Measurements from ENCODE around the gene CXCR1. TPM values are rescaled to one million over a fixed set of nuclear protein-coding genes. Genes with fewer than 3 reads are reported as not detected.
"Not testable (repeated sequence)": the region's sequence is repeated elsewhere in the genome, so short reads cannot be mapped to it uniquely, and the experiment has no call there.

The CXCR1 gene
- total RNA-seq, 2 experiments from 2014 or later, result not detected

- CTCF ChIA-PET, result interaction anchor here (0.9 to 1.4 kb wide), 3 partner anchors 12 to 90 kb away, joined by 3 to 4 read pairs (median 3); partner anchors contain the start of gene PNKD
- intact Hi-C loops (cut with micrococcal nuclease), result no loop called here
Measured at GRCh38 chr2:218180467-218181114, 13.8 kb upstream of the CXCR1 start.

GRCh38 chr2:218179782-218180181 is 13.0 kb upstream of the CXCR1 start:
- no peaks in the 10 kb centered on the region for H3K9me3 Mint-ChIP-seq
- POLR2A ChIA-PET, result no interaction called here
- intact Hi-C loops (cut with micrococcal nuclease), result no loop called here
- DNase-seq (no peak), ATAC-seq (no peak)
- CTCF ChIA-PET, result interaction anchor here (1.1 to 1.4 kb wide), 2 partner anchors 11 to 91 kb away, joined by 3 to 4 read pairs; partner anchors contain the start of gene PNKD
- no peaks in the 10 kb centered on the region for H3K36me3 Mint-ChIP-seq (ENCODE audit: low read depth)
- no peaks in the 10 kb centered on the region for H3K4me1 Mint-ChIP-seq (ENCODE audit: low read depth)
- H3K4me3 Mint-ChIP-seq, result no peak overlapping the region
- no peak for TF ChIP-seq CTCF (IDR thresholded peaks at IDR 0.05)
- no peak overlapping the region for H3K27ac Mint-ChIP-seq
- H3K27me3 Mint-ChIP-seq, result no peaks in the 10 kb centered on the region

More at GRCh38 chr2:218180467-218181114, 13.8 kb upstream of the CXCR1 start:
- H3K4me1 Mint-ChIP-seq (ENCODE audit: low read depth), result no peaks in the 10 kb centered on the region
- no peaks in the 10 kb centered on the region for H3K27me3 Mint-ChIP-seq
- no peak for DNase-seq
- POLR2A ChIA-PET, result no interaction called here
- H3K27ac Mint-ChIP-seq, result no peak overlapping the region
- H3K36me3 Mint-ChIP-seq (ENCODE audit: low read depth), result no peaks in the 10 kb centered on the region
- H3K9me3 Mint-ChIP-seq, result no peaks in the 10 kb centered on the region
- TF ChIP-seq CTCF (IDR thresholded peaks at IDR 0.05), result no peak
- H3K4me3 Mint-ChIP-seq, result no peak overlapping the region
- ATAC-seq, result no peak

GRCh38 chr2:218172845-218173244 is 6.1 kb upstream of the CXCR1 start:
- no peak overlapping the region for H3K27ac Mint-ChIP-seq
- no peak for TF ChIP-seq CTCF (IDR thresholded peaks at IDR 0.05)
- H3K36me3 Mint-ChIP-seq (ENCODE audit: low read depth), result no peaks in the 10 kb centered on the region
- CTCF ChIA-PET, result interaction anchor here (1.1 kb wide), 1 partner anchor 12 kb away, joined by 3 read pairs; no protein-coding TSS in a partner anchor
- intact Hi-C loops (cut with micrococcal nuclease), result no loop called here
- no peak overlapping the region for H3K4me3 Mint-ChIP-seq
- POLR2A ChIA-PET, result no interaction called here
- H3K27me3 Mint-ChIP-seq, result peaks cover 2% of the 10 kb centered on the region
- H3K9me3 Mint-ChIP-seq, result no peaks in the 10 kb centered on the region
- no peak for DNase-seq
- no peak for ATAC-seq
- peaks cover 6% of the 10 kb centered on the region for H3K4me1 Mint-ChIP-seq (ENCODE audit: low read depth)

GRCh38 chr2:218171744-218172143 is 5.0 kb upstream of the CXCR1 start:
- H3K27me3 Mint-ChIP-seq; H3K9me3 Mint-ChIP-seq; DNase-seq; H3K27ac Mint-ChIP-seq; H3K4me3 Mint-ChIP-seq; H3K36me3 Mint-ChIP-seq (ENCODE audit: low read depth); POLR2A ChIA-PET; ATAC-seq; intact Hi-C loops (cut with micrococcal nuclease): not testable (repeated sequence)
- CTCF ChIA-PET, result interaction anchor here (0.6 to 1.6 kb wide), 5 partner anchors 9 to 1220 kb away, joined by 3 to 4 read pairs (median 3); no protein-coding TSS in a partner anchor
- H3K4me1 Mint-ChIP-seq (ENCODE audit: low read depth), result peaks cover 16% of the 10 kb centered on the region

- intact Hi-C loops (cut with micrococcal nuclease), result no loop called here
- Mint-ChIP-seq H3K9me3 (no peaks in the 10 kb centered on the region), H3K4me3 (no peak overlapping the region), H3K27ac (no peak overlapping the region), H3K4me1 (ENCODE audit: low read depth) (peaks cover 19% of the 10 kb centered on the region), H3K36me3 (ENCODE audit: low read depth) (no peaks in the 10 kb centered on the region), H3K27me3 (peaks cover 2% of the 10 kb centered on the region)
- DNase-seq, result no peak
- TF ChIP-seq CTCF (IDR thresholded peaks at IDR 0.05), result no peak
- no peak for ATAC-seq
- ChIA-PET POLR2A (no interaction called here), CTCF (interaction anchor here (0.8 to 3.6 kb wide), 5 partner anchors 10 to 87 kb away, joined by 3 to 23 read pairs (median 3); no protein-coding TSS in a partner anchor)
Measured at GRCh38 chr2:218169757-218170546, 3.2 kb upstream of the CXCR1 start.

All from activated CD8-positive, alpha-beta T cell treated with anti-CD3 and anti-CD28 coated beads for 36 hours (primary cell).